Lower leg skin (tissue), 3 donors: Measurements from ENCODE around the gene NOX3.

Experiments
- POLR2A ChIP-seq, 2 donors: fragments of 450-650 bp; IDR thresholded peaks; one replicate each; pipeline ENCODE4 v1.6.1; 2016 to 2017; ENCODE audit warnings: antibody characterized with exemption in 2 of 2, mild to moderate bottlenecking in 1 of 2, moderate library complexity in 1 of 2
- TF ChIP-seq, protein P1 (sequence below), 3 donors: fragments of 450-650 bp; IDR thresholded peaks; one replicate each; pipeline ENCODE4 v1.5.1; 2016; ENCODE audit warnings: antibody characterized with exemption in 3 of 3, mild to moderate bottlenecking in 3 of 3, moderate library complexity in 2 of 3

DNA sequence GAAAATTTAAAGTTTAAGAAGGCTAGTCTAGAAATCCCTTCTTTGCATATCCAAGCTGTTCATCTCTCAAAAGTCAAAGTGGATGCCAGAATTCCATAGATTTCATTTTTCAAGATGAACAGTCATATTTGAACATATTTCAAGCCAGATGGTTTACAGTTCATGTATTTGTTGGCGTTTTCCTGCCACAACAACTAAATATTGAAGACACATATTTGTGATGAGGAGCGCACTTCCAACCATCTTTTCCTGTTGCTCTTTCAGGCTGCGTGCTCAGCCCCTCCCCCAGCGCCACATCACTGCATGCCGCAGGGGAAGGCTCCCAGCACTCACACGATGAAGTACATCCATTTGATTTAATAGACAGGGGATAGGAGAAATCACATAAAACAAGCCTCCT, 5.9 kb upstream of the NOX3 start:
- TF ChIP-seq, protein P1, sequence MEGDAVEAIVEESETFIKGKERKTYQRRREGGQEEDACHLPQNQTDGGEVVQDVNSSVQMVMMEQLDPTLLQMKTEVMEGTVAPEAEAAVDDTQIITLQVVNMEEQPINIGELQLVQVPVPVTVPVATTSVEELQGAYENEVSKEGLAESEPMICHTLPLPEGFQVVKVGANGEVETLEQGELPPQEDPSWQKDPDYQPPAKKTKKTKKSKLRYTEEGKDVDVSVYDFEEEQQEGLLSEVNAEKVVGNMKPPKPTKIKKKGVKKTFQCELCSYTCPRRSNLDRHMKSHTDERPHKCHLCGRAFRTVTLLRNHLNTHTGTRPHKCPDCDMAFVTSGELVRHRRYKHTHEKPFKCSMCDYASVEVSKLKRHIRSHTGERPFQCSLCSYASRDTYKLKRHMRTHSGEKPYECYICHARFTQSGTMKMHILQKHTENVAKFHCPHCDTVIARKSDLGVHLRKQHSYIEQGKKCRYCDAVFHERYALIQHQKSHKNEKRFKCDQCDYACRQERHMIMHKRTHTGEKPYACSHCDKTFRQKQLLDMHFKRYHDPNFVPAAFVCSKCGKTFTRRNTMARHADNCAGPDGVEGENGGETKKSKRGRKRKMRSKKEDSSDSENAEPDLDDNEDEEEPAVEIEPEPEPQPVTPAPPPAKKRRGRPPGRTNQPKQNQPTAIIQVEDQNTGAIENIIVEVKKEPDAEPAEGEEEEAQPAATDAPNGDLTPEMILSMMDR (IDR thresholded peaks at IDR 0.05), result no peak
- no peak for TF ChIP-seq POLR2A (IDR thresholded peaks at IDR 0.05)
